WERI-Rb-1 (cell line): Measurements from ENCODE around the gene DNLZ.

Experiments
- DNase-seq: peaks from one replicate; pipeline ENCODE4 v3.0.0-alpha.2; 2020
- H3K27ac ChIP-seq: fragments of 250-450 bp; sonication (Bioruptor Pico); 2 replicates; pipeline ENCODE4 v1.5.1; 2020; ENCODE audit warnings: mild to moderate bottlenecking, moderate library complexity
- H3K27me3 ChIP-seq: fragments of 250-450 bp; sonication (Bioruptor Pico); 2 replicates; pipeline ENCODE4 v1.5.1; 2021; ENCODE audit warnings: mild to moderate bottlenecking, low read depth, moderate library complexity; ENCODE audit not compliant: insufficient read depth, severe bottlenecking
- H3K36me3 ChIP-seq: fragments of 250-450 bp; sonication (Bioruptor Pico); 2 replicates; pipeline ENCODE4 v1.5.1; 2020; ENCODE audit warnings: mild to moderate bottlenecking, moderate library complexity
- H3K4me3 ChIP-seq: 2 replicates; pipeline ENCODE4 v1.5.1; 2011; ENCODE audit warnings: low read depth, mild to moderate bottlenecking, control low read depth, low read length
- H3K9me3 ChIP-seq: fragments of 250-450 bp; sonication (Bioruptor Pico); 2 replicates; pipeline ENCODE4 v1.5.1; 2021; ENCODE audit warnings: mild to moderate bottlenecking, moderate library complexity; ENCODE audit not compliant: severe bottlenecking
- TF ChIP-seq, protein P1 (sequence below): IDR thresholded peaks from 2 replicates; pipeline ENCODE4 v1.5.1; 2011; ENCODE audit warnings: low read depth, mild to moderate bottlenecking, control low read depth, inconsistent platforms, low read length

Gene DNLZ

DNA sequence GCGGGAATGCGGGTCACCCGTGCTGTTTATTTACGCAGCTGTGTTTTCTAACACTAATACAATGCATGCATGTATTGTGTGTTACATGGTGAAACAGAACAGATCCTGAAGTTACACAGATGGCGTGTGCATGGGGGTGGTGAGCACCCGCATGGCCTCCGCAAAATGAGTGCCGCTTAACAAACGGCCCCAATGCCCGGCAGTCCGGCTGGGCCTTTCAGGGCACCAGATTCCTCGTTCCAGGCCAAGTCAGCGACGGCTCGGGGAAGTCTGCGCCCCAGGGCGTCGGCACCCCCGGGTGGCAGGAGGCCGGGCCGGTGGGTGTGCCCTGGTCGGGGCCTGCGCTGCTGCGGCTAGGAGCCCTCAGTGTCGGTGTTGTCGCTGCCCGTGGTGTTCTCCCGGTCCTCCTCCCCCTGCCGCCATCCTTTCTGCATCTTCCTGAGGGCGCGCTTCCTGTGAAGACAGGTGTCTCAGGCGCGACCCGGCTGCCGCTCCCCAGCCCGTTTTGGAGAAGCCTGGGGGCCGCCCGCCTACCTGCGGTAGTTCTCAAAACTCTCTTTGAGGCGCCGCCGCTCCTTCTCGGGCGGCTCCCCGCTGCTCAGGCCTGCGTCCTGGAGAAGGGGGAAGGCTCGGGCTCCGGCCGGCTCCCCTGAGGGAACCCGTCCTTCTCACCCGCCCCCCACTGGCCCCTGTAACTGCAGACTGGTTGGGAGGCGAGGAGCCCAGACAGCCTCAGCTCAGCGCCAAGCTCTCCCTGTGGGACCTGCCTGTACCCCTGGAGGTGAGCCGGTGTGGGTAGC is 605 bp upstream of the DNLZ start:
- no peak overlapping the region for H3K4me3 ChIP-seq
- no peak for DNase-seq
- H3K36me3 ChIP-seq, result peaks cover 15% of the 10 kb centered on the region
- no peaks in the 10 kb centered on the region for H3K27me3 ChIP-seq
- H3K27ac ChIP-seq, result peak overlapping the region; percentile 81
- H3K9me3 ChIP-seq, result peaks cover 3% of the 10 kb centered on the region
- TF ChIP-seq, protein P1, sequence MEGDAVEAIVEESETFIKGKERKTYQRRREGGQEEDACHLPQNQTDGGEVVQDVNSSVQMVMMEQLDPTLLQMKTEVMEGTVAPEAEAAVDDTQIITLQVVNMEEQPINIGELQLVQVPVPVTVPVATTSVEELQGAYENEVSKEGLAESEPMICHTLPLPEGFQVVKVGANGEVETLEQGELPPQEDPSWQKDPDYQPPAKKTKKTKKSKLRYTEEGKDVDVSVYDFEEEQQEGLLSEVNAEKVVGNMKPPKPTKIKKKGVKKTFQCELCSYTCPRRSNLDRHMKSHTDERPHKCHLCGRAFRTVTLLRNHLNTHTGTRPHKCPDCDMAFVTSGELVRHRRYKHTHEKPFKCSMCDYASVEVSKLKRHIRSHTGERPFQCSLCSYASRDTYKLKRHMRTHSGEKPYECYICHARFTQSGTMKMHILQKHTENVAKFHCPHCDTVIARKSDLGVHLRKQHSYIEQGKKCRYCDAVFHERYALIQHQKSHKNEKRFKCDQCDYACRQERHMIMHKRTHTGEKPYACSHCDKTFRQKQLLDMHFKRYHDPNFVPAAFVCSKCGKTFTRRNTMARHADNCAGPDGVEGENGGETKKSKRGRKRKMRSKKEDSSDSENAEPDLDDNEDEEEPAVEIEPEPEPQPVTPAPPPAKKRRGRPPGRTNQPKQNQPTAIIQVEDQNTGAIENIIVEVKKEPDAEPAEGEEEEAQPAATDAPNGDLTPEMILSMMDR, result no peak

DNA sequence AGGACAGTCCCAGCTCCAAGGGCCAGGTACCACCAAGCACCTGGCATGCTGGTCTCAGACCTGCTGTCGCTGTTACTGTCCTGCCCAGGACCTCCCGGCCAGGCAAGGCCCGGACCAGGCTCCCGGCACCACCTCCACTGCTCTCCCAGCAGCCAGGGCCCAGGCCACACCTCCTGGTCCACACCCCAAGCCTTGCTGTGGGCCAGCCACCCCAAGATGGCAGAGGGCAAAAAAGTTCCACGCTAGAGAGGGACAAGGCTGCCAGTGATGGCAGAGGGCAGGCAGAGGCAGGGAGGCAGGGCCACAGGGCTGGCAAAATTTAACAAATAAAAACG is 1.1 kb downstream of the DNLZ start:
- DNase-seq, result no peak
- no peaks in the 10 kb centered on the region for H3K27me3 ChIP-seq
- peaks cover 3% of the 10 kb centered on the region for H3K9me3 ChIP-seq
- H3K36me3 ChIP-seq, result peaks cover 29% of the 10 kb centered on the region
- no peak overlapping the region for H3K27ac ChIP-seq
- no peak overlapping the region for H3K4me3 ChIP-seq
- TF ChIP-seq, protein P1, result no peak

DNA sequence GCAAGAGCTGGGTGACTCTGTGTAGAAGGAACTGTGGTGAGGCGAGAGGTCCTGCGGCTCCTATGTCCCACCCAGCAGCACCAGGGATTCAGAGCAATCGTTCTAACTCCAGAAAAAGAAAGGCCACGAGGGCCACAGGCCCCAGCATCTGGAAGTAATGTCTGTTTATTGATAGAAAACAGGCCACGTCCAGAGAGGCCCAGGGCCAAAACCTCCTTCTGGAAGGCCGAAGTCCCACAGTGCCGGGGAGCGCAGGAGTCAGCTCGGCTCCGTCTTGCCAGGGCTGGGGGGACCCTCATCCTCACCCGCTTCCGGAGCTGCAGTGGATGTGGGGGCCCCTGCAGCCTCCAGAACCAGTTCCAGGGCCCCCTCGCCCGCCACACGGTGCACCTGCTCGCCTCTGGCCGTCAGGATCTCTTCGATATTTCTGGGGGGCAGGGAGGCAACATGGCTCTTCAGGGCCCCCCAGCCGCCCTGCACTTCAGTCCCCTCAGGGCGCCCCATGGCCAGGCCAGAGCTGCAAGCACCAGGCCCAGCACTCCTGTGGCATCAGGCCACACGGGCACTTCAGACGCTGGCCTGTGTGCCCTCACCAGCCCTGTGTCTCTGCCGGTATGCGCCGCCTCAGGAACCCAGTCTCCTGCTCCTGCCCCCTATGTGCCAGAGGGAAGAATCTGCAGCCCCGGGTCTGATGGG is 1.6 kb downstream of the DNLZ start:
- Histone ChIP-seq H3K27me3 (no peaks in the 10 kb centered on the region), H3K4me3 (no peak overlapping the region), H3K9me3 (peaks cover 3% of the 10 kb centered on the region), H3K27ac (no peak overlapping the region), H3K36me3 (peaks cover 31% of the 10 kb centered on the region)
- DNase-seq, result no peak
- TF ChIP-seq, protein P1, result no peak

DNA sequence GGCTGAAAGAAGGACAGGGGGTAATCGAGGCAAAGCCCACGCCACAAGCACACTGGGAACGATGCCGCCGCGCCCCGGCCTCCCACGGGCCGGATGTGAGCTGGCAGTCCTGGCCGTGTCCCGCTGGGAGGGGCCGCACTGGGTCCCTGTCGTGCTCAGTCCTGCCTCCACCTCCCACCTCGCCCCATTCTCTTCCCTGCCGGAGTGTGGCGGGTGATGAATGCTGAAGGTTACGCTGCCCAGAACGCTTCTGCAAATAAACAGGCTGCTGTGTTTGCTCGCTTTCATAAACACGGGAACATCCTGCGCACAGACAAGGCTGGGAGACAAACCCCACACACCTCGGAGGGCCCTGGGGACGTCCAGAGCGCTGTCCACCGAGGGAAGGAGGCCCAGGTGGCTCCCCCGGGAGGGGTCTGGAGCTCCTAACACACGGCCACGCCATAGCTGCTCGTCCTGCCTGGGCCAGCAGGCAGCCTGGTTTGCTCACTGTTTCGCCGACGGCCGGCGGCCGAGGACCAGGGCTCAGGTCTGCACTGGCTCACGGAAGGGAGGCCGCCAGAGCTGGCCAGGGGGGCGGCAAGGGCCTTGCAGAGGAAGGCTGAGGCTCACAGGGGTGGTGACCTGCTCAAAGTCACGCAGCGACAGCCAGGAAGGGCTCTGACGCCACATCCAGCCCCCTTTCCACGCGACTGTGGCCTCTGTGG is 2.3 kb downstream of the DNLZ start:
- no peaks in the 10 kb centered on the region for H3K27me3 ChIP-seq
- DNase-seq, result no peak
- peaks cover 3% of the 10 kb centered on the region for H3K9me3 ChIP-seq
- TF ChIP-seq, protein P1, result no peak
- no peak overlapping the region for H3K4me3 ChIP-seq
- no peak overlapping the region for H3K27ac ChIP-seq
- H3K36me3 ChIP-seq, result peaks cover 32% of the 10 kb centered on the region

- peaks cover 38% of the 10 kb centered on the region for H3K36me3 ChIP-seq
- H3K27ac ChIP-seq, result no peak overlapping the region
- H3K9me3 ChIP-seq, result peaks cover 3% of the 10 kb centered on the region
- DNase-seq, result peak; percentile 24
- TF ChIP-seq, protein P1, result no peak
- H3K4me3 ChIP-seq, result no peak overlapping the region
- H3K27me3 ChIP-seq, result no peaks in the 10 kb centered on the region
Observed at GRCh38 chr9:136359774-136360718, 3.5 kb downstream of the DNLZ start.
